Fibroblast of lung (primary cell): ENCODE results near the gene MAML3.

ENCODE experiments used
- EZH2 ChIP-seq: IDR thresholded peaks from 2 replicates; pipeline ENCODE4 v1.5.1; 2012; ENCODE audit warnings: low read length, control low read depth, mild to moderate bottlenecking; ENCODE audit errors: missing control alignments
- TF ChIP-seq, protein P1 (sequence below), 2 donors: IDR thresholded peaks in 1 of 2; conservative IDR thresholded peaks in 1 of 2; 1 replicate in 1 of 2; 2 replicates in 1 of 2; pipeline ENCODE4 v1.5.1; 2011 to 2012; ENCODE audit warnings: low read length in 2 of 2, control low read depth in 1 of 2, inconsistent platforms in 1 of 2, low read depth in 1 of 2, mild to moderate bottlenecking in 1 of 2

DNA sequence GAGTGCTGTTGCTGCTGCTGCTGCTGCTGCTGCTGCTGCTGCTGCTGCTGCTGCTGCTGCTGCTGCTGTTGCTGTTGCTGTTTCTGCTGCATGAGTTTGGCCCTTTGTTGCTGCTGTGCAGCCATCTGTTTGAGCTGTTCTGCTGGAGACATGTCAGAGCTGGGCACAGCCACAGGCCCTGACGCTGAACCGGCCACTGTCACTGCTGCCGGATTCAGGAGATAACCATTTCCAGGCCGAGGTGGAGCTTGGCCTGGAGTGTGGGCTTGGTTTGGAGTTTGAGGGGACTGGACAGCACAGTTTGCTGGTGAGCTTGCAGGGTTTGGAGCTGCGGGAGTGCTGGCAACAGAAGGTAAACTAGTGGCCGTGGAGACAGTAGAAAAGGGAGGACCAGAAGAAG lies 264.1 kb downstream of the MAML3 start:
- TF ChIP-seq, protein P1, sequence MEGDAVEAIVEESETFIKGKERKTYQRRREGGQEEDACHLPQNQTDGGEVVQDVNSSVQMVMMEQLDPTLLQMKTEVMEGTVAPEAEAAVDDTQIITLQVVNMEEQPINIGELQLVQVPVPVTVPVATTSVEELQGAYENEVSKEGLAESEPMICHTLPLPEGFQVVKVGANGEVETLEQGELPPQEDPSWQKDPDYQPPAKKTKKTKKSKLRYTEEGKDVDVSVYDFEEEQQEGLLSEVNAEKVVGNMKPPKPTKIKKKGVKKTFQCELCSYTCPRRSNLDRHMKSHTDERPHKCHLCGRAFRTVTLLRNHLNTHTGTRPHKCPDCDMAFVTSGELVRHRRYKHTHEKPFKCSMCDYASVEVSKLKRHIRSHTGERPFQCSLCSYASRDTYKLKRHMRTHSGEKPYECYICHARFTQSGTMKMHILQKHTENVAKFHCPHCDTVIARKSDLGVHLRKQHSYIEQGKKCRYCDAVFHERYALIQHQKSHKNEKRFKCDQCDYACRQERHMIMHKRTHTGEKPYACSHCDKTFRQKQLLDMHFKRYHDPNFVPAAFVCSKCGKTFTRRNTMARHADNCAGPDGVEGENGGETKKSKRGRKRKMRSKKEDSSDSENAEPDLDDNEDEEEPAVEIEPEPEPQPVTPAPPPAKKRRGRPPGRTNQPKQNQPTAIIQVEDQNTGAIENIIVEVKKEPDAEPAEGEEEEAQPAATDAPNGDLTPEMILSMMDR (conservative IDR thresholded peaks at IDR 0.05 in 1 of 2, IDR thresholded peaks at IDR 0.05 in 1 of 2; ENCODE audit: low read depth in 1 of 2, low read length in 2 of 2), result no peak
- TF ChIP-seq EZH2, result no peak
